ENCODE data around the gene CDC42EP3.

Gene CDC42EP3

DNA sequence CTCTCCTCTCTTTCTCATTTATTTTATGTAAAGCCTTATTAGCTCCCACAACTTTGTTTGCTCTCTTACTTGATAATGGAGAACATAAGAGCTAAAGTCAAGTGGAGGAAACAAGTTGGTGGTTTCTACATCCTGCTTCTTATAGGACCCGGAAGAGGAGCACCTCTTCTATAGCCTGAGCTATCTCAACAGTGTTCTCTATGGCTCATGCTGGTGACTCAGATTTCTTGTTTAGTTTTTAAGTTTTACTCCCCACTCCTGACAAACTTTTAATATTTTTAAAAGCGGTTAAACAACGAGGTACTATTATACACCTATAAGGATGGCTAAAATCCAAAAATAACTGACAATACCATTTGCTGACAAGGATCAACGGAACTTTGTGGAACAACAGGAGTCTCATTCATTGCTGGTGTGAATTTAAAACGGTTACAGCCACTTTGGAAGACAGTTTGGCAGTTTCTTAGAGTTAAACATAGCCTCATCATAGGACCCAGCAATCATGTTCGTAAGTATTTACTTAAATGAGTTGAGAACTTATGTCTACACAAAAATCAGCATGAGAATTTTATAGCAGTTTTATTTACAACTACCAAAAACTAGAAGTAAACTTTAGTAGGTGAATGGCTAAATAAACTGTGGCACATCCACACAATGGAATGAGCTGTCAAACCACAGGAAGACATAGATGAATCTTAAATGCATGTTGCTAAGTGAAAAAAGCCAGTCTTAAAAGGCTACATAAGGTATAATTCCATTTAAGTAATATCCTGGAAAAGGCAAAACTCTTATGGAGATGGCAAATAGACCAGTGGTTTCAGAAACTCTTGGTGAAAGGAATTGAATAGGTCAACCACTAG, 12.7 kb upstream of the CDC42EP3 start:
- no peak for DNase-seq (ENCODE audit: low read depth in 1 of 2, low spot score in 1 of 2)

DNA sequence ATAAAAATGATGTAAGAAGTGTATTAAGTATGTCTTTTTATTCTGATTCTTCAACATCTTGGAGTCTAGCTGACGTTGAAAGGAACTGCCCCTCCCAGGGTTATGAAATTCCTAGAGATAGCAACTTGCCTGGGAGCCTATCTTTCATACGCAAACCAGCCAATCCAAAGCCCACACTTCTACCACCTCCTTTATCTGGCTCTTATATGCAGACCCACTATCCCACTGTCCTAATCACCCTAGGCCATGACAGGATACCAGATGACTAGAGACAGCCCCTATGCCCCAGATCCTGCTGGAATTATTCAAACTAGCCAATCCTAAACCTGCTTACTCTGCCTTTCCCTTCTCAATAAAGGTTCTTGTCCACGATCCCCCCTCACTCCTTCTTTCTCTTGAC, 11.8 kb upstream of the CDC42EP3 start:
- no peak for DNase-seq (ENCODE audit: low read depth in 1 of 2, low spot score in 1 of 2)

DNA sequence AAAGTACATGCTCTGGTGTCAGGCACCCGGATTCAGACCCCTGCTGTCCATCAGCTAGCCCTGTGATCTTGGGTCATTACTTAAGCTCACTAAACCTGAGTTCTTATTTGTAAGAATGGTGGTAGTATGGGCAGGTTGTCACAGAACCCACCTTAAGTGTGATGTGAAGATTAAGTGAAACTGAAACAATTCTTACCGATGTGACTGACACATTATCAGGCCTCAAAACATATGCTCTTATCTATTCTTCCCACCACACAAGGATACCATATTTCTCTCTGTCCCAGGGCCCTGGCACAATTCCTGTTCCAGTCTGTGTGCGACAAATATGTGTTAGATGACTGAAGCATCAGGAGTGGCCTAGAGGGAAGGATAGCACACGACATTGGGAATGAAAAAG, 11.0 kb upstream of the CDC42EP3 start:
- no peak for DNase-seq (ENCODE audit: low read depth in 1 of 2, low spot score in 1 of 2)

GRCh38 chr2:37681587-37681986, 10.1 kb upstream of the CDC42EP3 start:
- no peak for DNase-seq (ENCODE audit: low read depth in 1 of 2, low spot score in 1 of 2)

DNA sequence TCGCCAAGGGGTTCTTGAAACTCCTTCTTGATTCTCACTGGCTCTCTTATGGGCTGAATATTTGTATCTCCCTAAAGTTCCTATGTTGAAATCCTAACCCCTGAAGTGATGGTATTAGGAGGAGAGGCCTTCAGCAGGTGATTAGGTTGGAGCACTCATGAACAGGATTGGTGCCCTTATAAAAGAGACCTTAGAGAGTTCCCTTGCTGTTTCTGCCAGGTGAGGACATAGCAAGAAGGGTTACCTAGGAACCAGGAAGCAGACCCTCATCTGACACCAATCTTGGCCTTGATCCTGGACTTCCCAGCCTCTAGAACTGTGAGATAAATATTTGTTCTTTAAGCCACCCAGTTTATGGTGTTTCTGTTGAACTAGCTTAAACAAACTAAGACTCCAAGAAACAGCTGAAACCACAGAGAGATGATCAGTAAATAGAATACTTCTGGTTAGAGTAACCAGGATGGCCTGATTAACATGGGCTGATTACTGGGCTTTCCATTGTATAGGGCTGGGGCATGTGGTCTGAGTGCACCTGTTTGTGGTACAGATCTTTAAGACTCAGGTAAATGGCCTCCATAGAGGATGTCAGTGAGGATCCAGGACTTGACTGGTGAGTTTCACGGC, 7.7 kb upstream of the CDC42EP3 start:
- no peak for DNase-seq (ENCODE audit: low read depth in 1 of 2, low spot score in 1 of 2)

DNA sequence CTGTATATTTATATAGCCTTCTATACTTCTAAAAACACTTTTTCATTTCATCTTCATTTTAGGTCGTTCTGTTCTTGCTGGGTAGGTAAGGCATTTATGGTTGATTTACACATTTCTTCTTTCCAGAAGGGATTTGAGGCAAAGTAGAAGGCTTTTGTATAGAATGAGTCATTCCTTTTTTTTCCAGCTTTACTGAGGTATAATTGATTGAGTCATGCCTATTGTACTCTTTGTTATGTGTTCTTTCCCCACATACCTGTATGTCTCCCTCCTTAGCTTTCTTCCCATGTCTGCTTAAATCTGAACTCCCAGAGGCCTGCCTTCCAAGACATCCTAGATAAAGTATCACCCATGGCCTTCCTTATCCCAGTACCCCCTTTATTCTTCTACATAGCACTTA, 4.8 kb upstream of the CDC42EP3 start:
- no peak for DNase-seq (ENCODE audit: low read depth in 1 of 2, low spot score in 1 of 2)

DNA sequence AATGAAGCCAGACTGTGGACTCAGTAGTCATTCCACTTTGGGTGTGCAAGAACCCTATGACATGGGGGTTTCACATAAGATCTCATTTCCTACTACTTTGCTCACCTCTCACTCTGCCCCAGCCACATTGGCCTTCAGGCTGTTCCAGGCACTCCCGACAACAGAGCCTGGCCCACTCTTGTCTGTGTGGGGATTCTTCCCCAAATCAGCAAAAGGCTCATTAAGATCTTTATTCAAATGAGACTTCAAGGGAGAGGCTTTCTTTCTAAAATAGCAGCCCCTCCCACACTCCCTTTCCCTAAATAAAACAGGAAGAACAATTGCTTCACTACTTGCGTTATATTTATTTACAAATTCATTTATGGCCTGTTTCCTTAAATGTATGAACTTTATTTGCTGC, 3.5 kb upstream of the CDC42EP3 start:
- no peak for DNase-seq (ENCODE audit: low read depth in 1 of 2, low spot score in 1 of 2)

- no peak for DNase-seq (ENCODE audit: low read depth in 1 of 2, low spot score in 1 of 2)
Measured at GRCh38 chr2:37672870-37673184, 1.4 kb upstream of the CDC42EP3 start.

DNA sequence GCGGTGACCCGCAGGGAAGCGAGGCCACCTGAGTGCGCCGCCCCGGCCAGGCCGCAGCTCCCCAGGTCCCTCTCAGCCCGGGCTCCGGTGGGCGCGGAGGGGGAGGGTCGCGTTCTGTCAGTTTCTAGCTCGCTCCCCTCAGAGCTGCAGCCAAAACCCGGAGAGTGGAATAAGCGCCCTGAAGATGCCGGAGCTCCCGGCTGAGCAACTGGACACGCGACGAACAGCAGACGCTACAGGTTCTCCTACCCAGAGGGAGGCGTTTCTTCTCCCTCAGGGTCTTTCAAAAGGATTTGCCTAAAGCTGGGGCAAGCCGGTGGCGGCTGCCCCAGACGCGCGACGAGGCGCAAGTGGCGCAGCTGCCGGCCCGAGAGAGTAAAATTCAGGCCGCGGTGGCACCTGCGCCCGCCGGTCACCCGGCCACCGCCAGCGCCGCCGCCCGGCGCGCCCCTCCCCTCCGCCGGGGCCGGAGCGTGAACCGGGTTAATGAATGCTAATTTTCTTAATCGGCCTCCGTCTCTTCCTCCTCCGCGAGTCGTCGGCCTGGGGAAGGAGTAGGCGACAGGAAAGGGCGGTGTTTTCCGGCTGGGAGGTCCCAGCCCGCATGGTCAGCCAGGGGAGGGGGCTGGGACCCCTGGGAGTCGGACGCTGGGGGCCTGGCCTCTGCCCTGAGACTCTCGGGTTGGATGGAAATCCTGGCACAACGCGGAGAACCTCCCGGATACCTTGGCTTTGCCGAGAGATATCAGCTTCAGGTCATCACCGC, 845 bp upstream of the CDC42EP3 start:
- peak; percentile 26 to 62 for DNase-seq (ENCODE audit: low read depth in 1 of 2, low spot score in 1 of 2)

DNA sequence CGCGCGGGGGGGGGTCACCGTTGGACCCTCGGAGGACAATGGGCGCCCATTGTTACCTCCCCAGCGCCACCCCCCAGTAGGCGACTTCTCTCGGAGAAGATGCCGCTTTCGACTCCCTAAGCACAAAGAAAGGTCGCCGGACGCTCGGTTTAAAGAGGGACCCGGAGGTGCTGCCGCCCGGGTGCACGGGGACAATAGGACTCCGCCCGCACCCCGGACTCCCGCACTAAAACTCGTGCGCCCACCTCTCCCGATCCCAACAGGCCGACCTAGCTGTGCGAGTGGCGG, 318 bp upstream of the CDC42EP3 start:
- peak in 1 of 2 donors; percentile 12 for DNase-seq (ENCODE audit: low read depth in 1 of 2, low spot score in 1 of 2)

- DNase-seq (ENCODE audit: low read depth in 1 of 2, low spot score in 1 of 2): no peak
Measured at GRCh38 chr2:37670378-37671008, 949 bp downstream of the CDC42EP3 start.

DNA sequence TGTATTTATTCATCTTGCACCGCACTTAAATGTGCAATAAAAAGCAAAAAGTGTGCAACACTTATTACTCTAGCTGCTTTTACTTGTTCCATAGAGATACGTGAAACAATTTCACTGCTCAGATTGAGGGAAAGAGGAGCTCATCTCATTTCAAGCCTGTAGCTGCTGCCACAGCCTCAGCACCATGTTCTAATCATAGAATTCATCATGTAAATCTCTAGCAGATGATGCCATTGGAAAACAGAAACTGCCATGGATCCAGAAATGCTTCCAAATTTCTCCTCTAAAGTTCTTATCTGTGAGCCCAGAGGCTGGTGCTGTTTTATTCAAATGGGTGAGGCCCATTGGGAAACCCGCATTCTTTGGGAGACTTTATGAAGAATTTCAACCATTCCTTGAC, 2.0 kb downstream of the CDC42EP3 start:
- DNase-seq (ENCODE audit: low read depth in 1 of 2, low spot score in 1 of 2): no peak

DNA sequence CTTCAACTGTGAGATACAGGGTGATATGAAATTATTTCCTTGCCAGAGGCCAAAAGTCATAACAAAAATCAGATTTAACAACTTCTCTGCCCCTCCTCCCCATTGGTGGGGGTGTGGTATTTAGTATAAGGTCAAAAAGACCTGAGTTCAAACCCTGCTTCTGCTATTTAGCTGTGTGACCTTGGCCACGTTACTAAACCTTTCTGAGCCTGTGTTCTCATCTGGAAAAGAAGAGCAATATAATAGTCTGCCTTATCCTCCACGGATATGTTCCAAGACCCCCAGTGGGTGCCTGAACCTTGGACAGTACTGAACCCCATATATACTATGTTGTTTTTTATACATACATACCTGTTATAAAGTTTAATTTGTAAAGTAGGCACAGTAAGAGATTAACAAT, 3.7 kb downstream of the CDC42EP3 start:
- no peak for DNase-seq (ENCODE audit: low read depth in 1 of 2, low spot score in 1 of 2)

DNA sequence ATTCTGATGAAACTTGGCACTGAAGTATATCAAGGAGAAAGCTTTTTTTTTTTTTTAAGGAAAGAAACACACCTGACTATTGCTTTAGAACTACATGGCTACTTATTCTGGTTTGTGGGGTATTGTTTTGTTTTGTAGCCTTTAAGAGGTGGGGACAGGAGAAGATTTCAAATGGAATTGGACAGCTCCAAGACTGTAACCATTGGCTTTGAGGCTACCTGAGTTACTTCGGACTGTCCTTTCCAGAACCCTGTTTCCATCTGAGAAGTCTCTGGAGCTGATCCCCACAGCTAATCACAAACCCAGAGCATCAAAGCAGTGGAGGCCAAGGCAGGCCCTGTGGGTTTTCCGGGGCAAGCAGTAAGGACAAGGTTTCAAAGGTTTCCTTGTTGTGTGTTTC, 4.7 kb downstream of the CDC42EP3 start:
- no peak for DNase-seq (ENCODE audit: low read depth in 1 of 2, low spot score in 1 of 2)

GRCh38 chr2:37665604-37666362, 5.7 kb downstream of the CDC42EP3 start:
- no peak for DNase-seq (ENCODE audit: low read depth in 1 of 2, low spot score in 1 of 2)

DNA sequence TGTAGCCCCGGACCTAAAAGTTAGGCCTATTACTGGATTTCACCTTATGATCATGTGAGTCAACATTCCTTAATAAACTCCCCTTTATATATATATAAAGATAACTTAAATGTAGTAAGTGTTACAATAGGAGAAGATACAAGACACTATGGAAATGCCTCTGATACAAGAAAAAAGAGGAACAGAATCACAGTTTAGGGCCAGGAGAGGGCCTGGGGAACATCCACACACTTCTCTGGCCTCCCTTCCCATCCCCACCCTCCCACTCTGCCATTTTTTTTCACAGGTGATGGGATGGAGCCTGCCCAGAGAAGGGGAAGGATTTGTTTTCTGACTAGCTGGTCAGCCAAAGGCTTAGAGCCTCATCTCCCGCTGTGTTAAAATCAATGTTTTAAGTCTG, 6.4 kb downstream of the CDC42EP3 start:
- DNase-seq (ENCODE audit: low read depth in 1 of 2, low spot score in 1 of 2): no peak

- no peak for DNase-seq (ENCODE audit: low read depth in 1 of 2, low spot score in 1 of 2)
Measured at GRCh38 chr2:37664231-37664643, 7.2 kb downstream of the CDC42EP3 start.

GRCh38 chr2:37663390-37663789, 8.1 kb downstream of the CDC42EP3 start:
- no peak for DNase-seq (ENCODE audit: low read depth in 1 of 2, low spot score in 1 of 2)

DNA sequence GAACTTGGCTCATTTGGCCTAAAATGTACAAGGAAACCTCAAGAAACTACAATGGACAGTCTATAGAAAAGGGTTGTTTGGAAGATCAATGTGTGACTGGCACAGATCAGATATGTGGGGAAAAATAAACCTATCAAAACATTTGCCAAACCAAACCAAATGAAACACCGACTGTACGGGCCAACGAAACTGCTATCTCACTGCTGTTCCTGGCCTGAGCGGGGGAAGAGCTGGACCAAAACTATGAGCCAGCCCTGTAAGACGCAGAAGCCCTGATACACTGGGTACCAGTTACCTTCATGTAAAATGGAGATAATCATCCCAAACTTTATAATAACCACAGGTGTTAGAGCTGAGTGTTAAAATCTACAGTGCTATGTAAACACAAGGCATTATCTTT, 11.7 kb downstream of the CDC42EP3 start:
- no peak for DNase-seq (ENCODE audit: low read depth in 1 of 2, low spot score in 1 of 2)

DNA sequence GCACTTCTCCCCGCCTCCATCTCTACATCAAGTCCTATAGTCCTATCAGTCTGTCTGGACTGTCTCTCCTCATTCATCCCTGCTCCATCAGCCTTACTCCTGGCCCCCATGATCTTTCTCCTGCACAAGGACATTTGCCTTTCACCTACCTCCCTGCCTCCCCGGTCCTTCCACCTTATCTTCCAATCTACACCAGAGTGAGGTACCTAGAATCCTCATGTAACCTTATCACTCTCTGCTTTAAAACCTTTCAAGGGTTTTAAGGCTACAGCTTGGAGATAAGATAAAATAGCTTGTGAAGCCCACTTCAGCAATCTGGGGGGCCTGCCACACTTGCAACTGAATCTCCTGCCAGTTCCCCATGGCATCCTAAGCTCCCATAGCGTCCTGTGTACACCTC, 12.8 kb downstream of the CDC42EP3 start:
- DNase-seq (ENCODE audit: low read depth in 1 of 2, low spot score in 1 of 2): no peak

GRCh38 chr2:37657471-37657870, 14.0 kb downstream of the CDC42EP3 start:
- DNase-seq (ENCODE audit: low read depth in 1 of 2, low spot score in 1 of 2): no peak

All from stimulated activated CD4-positive, alpha-beta T cell treated with anti-CD3 and anti-CD28 coated beads, Interleukin-15, amount 100 ng/mL, for 1 hour (primary cell).